A549 (cell line): ENCODE results near the gene HDX. TPM values are rescaled to one million over a fixed set of nuclear protein-coding genes. Genes with fewer than 3 reads are reported as not detected.

ENCODE experiments used
- ATAC-seq, 2 experiments: fragments of 200-7000 bp in 1 of 2; fragments of >200 bp in 1 of 2; cut with Nextera tagmentation in 1 of 2; cut with Tn5 transposase in 1 of 2; 3 replicates each; pipeline versions ENCODE4 v1.8.0 to v1.9.1; 2018 to 2020; ENCODE audit warnings: mild to moderate bottlenecking in 1 of 2, moderate library complexity in 1 of 2
- CTCF ChIA-PET: fragments of 300-600 bp; sonication (Branson Sonifier 250); formaldehyde crosslinking; extraction: SDS; loops from one replicate; lab custom pipeline; 2021; ENCODE audit warnings: antibody characterized with exemption, inconsistent platforms; lab: Yijun Ruan, JAX
- POLR2A ChIA-PET: fragments of 350-600 bp; formaldehyde crosslinking; extraction: SDS; loops from one replicate; lab custom pipeline; 2021; ENCODE audit warnings: antibody characterized with exemption, inconsistent platforms; lab: Yijun Ruan, JAX
- DNase-seq, 2 experiments: peaks; one replicate each; pipeline versions ENCODE4 v3.0.0 to v3.0.0-alpha.2; 2011 to 2016; ENCODE audit warnings: low read depth in 1 of 2, low spot score in 1 of 2
- FAIRE-seq: peaks from 2 replicates; lab custom pipeline; 2011; peaks lifted over from hg19 to GRCh38; lab: Jason Lieb, UNC
- H3K27ac ChIP-seq, 2 experiments: fragments of >200 bp; sonication (Bioruptor Twin); formaldehyde crosslinking; 3 replicates each; pipeline ENCODE4 v1.5.1; 2016 to 2017
- H3K4me1 ChIP-seq: fragments of >200 bp; sonication (Bioruptor Twin); formaldehyde crosslinking; 3 replicates; pipeline ENCODE4 v1.6.1; 2016
- H3K4me2 ChIP-seq: fragments of >200 bp; sonication (Bioruptor Twin); formaldehyde crosslinking; 3 replicates; pipeline ENCODE4 v1.6.1; 2016
- H3K4me3 ChIP-seq: fragments of >200 bp; sonication (Bioruptor Twin); formaldehyde crosslinking; 3 replicates; pipeline ENCODE4 v1.5.1; 2016
- H3K9me3 ChIP-seq: fragments of >200 bp; sonication (Bioruptor Twin); formaldehyde crosslinking; 3 replicates; pipeline ENCODE4 v1.6.1; 2016
- CBX8 ChIP-seq: fragments of 200-600 bp; sonication (generic); IDR thresholded peaks from 2 replicates; pipeline ENCODE4 v1.6.1; 2016
- CEBPB ChIP-seq, 2 experiments: fragments of >200 bp in 1 of 2; sonication (Bioruptor Twin) in 1 of 2; formaldehyde crosslinking in 1 of 2; IDR thresholded peaks; 2 replicates each; pipeline ENCODE4 v1.6.1; 2012 to 2016
- CHD2 ChIP-seq: fragments of 150-350 bp; IDR thresholded peaks from 2 replicates; pipeline ENCODE4 v1.6.1; 2014; ENCODE audit warnings: low read length; ENCODE audit not compliant: partially characterized antibody
- EHF ChIP-seq: fragments of 250-450 bp; sonication (Bioruptor Pico); IDR thresholded peaks from 2 replicates; pipeline ENCODE4 v1.5.0; 2020; ENCODE audit warnings: mild to moderate bottlenecking
- EP300 ChIP-seq, 2 experiments: fragments of >200 bp; sonication (Bioruptor Twin); formaldehyde crosslinking; IDR thresholded peaks; 2 replicates in 1 of 2; 3 replicates in 1 of 2; pipeline ENCODE4 v1.6.1; 2016 to 2017
- ESRRA ChIP-seq: fragments of 150-350 bp; IDR thresholded peaks from 2 replicates; pipeline ENCODE4 v1.6.1; 2014; ENCODE audit warnings: mild to moderate bottlenecking, low read length, borderline replicate concordance
- FOSB ChIP-seq: fragments of 250-450 bp; sonication (Bioruptor Pico); IDR thresholded peaks from 2 replicates; pipeline ENCODE4 v1.5.0; 2020; ENCODE audit warnings: mild to moderate bottlenecking, moderate library complexity
- JUN ChIP-seq, 2 experiments: fragments of >200 bp; sonication (Bioruptor Twin); formaldehyde crosslinking; IDR thresholded peaks; 2 replicates in 1 of 2; 3 replicates in 1 of 2; pipeline ENCODE4 v1.6.1; 2016 to 2017
- PHF8 ChIP-seq: fragments of 200-600 bp; sonication (generic); IDR thresholded peaks from 2 replicates; pipeline ENCODE4 v1.6.1; 2016; ENCODE audit warnings: low read depth, mild to moderate bottlenecking, antibody characterized with exemption, moderate library complexity, borderline replicate concordance
- TFCP2L1 ChIP-seq: fragments of 250-450 bp; sonication (Bioruptor Pico); IDR thresholded peaks from 2 replicates; pipeline ENCODE4 v1.5.0; 2021; ENCODE audit warnings: mild to moderate bottlenecking
- WGBS: methylation state at CpG from one replicate; pipeline ENCODE4 v1.1.6; 2017; ENCODE audit errors: missing lambda C conversion rate; 5-methylcytosine and 5-hydroxymethylcytosine counted together
- polyA plus RNA-seq, 4 experiments: library from polyadenylated mRNA; depleted of rRNA in 3 of 4; stranded (reverse); fragments of >200 nt; fragmentation: RNase III in 1 of 4; extraction: RNeasy Plus Mini Kit Qiagen cat#74134 plus additional on column Dnase treatment in 1 of 4; gene quantifications; 2 replicates in 3 of 4; 3 replicates in 1 of 4; pipeline ENCODE4 v1.2.3, GENCODE V29; 2011 to 2017
- TF ChIP-seq, protein P1 (sequence below): fragments of 200-600 bp; sonication (generic); IDR thresholded peaks from 2 replicates; pipeline ENCODE4 v1.6.1; 2016; ENCODE audit warnings: antibody characterized with exemption, mild to moderate bottlenecking, moderate library complexity
- TF ChIP-seq, protein P2 (sequence below): IDR thresholded peaks from 2 replicates; pipeline ENCODE4 v1.6.1; 2012; ENCODE audit warnings: low read depth, borderline replicate concordance

The HDX gene
- polyA plus RNA-seq, 2 of the 4 experiments (the other 2 are of a cell fraction) = 3.9 to 4.0 TPM

DNA sequence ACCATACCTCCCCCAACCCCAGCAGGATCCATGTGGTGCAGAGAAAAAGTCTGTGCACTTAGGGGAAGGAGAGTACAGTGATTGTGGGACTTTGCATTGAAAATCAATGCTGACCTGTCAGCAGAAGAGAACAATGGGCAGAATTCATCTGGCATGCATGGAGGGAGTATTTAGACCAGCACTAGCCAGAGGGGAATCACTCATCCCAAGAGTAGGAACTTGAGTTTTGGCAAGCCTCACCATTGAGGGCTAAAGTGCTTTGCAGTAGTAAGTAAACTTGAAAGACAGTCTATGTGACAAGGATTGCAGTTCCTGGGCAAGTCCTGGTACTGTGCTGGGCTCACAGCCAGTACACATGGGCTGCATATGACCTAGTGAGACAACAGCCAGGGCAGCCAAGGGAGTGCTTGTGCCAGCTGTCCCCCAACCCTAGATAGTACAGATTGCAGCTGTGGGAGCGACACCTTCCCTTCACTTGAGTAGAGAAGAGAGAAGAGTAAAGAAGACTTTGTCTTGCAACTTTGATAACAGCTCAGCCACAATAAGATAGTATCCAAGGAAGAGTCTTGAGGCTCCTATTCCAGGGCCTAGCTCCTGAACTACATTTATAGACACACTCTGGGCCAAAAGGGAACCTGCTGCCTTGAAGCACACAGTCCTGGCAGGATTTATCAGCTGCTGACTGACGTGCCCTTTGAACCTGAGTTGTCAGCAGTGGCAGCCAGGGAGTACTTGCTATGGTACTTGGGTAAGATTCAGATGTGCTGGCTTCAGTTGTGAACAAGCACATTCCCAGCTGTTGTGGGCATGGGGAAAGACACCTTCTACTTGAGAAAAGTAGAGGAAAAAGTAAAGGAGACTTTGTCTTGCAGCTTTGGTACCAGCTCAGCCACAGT, 48.7 kb downstream of the HDX start (continued):
- TF ChIP-seq ESRRA = no peak

DNA sequence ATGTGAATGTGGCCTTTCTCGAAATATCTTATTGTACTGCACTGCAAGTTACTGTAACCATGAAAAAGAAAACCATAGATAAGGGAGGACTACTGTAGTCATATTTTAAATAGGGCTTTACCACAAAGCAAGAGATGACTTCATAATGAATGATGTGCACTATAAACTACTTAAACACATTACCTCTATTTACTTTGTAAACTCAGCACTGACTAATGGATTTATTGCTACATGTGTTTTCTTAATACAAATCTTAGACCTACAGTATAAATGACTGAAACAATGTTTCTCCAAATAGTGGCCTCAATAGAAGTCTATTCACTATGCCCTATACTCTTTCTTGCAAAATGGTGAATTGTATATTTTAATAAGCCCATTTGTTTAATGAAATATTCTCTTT, 61.1 kb downstream of the HDX start:
- H3K4me2 ChIP-seq = no peak overlapping the region
- no peaks in the 10 kb centered on the region; the same call in 2 of the 3 replicates for H3K9me3 ChIP-seq
- FAIRE-seq (peak; percentile 65), DNase-seq (no peak), ATAC-seq (no peak)
- TF ChIP-seq JUN (IDR thresholded peaks at IDR 0.05) = no peak
- no peak for TF ChIP-seq FOSB (CRISPR knock-in tag)
- TF ChIP-seq, protein P1, sequence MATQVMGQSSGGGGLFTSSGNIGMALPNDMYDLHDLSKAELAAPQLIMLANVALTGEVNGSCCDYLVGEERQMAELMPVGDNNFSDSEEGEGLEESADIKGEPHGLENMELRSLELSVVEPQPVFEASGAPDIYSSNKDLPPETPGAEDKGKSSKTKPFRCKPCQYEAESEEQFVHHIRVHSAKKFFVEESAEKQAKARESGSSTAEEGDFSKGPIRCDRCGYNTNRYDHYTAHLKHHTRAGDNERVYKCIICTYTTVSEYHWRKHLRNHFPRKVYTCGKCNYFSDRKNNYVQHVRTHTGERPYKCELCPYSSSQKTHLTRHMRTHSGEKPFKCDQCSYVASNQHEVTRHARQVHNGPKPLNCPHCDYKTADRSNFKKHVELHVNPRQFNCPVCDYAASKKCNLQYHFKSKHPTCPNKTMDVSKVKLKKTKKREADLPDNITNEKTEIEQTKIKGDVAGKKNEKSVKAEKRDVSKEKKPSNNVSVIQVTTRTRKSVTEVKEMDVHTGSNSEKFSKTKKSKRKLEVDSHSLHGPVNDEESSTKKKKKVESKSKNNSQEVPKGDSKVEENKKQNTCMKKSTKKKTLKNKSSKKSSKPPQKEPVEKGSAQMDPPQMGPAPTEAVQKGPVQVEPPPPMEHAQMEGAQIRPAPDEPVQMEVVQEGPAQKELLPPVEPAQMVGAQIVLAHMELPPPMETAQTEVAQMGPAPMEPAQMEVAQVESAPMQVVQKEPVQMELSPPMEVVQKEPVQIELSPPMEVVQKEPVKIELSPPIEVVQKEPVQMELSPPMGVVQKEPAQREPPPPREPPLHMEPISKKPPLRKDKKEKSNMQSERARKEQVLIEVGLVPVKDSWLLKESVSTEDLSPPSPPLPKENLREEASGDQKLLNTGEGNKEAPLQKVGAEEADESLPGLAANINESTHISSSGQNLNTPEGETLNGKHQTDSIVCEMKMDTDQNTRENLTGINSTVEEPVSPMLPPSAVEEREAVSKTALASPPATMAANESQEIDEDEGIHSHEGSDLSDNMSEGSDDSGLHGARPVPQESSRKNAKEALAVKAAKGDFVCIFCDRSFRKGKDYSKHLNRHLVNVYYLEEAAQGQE = no peak
- TF ChIP-seq TFCP2L1 (CRISPR knock-in tag) = no peak
- no peak for TF ChIP-seq CHD2
- CTCF ChIA-PET = no interaction called here
- POLR2A ChIA-PET = no interaction called here
- no peak overlapping the region for H3K27ac ChIP-seq
- WGBS = 31% methylated on average over 1 of the region's 1 CpG
- H3K4me3 ChIP-seq = no peak overlapping the region
- H3K4me1 ChIP-seq = no peaks in the 10 kb centered on the region

DNA sequence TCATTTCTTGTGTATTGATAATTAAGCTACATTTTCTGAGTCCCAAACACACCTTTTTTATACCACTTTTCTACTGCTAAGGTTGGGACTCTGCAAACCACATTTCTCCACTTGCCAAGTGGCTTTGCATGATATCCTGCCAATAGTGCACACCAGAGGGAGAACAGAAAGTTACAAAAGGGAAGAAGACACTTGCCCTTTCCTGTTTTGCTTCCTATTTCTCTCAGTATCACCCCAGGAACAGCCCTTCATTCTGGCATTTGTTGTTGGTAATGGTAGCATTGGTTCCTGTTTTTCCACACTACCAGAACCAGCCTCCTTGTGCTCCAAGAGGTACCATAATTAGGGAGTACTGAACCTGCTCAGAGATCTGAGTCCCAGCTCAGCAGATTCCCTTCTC, 87.1 kb downstream of the HDX start:
- CTCF ChIA-PET = no interaction called here
- no peak for ATAC-seq

DNA sequence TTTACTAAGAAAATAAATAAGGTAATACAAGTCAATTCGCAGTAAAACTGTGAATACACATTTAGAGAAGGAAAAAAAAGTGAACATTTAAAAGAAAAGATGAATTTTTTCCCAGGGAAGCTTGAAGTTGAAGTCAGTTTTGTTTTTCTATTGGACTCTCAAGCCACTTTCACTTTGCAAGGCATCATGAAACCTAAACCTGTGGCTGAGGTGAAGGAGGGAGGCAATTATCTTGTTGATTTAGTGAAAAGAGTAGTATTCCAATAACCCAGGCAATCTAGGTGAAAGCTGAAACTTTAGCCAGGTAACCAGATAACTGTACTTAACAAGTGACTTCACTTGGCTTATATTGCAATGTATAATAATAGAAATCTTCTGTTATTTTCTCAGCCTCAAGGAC, 138.6 kb downstream of the HDX start:
- FAIRE-seq (no peak), DNase-seq (no peak), ATAC-seq (no peak)
- TF ChIP-seq CBX8 (no peak), PHF8 (no peak), EHF (CRISPR knock-in tag) (no peak), EP300 (IDR thresholded peaks at IDR 0.05) (no peak)
- TF ChIP-seq, protein P2, sequence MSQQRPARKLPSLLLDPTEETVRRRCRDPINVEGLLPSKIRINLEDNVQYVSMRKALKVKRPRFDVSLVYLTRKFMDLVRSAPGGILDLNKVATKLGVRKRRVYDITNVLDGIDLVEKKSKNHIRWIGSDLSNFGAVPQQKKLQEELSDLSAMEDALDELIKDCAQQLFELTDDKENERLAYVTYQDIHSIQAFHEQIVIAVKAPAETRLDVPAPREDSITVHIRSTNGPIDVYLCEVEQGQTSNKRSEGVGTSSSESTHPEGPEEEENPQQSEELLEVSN = no peak
- WGBS = 3% methylated on average over 1 of the region's 1 CpG
- H3K4me2 ChIP-seq = peak overlapping the region; percentile 40
- H3K27ac ChIP-seq = no peak overlapping the region
- no peaks in the 10 kb centered on the region for H3K9me3 ChIP-seq
- ChIA-PET CTCF (no interaction called here), POLR2A (no interaction called here)
- H3K4me1 ChIP-seq = no peaks in the 10 kb centered on the region
- no peak overlapping the region for H3K4me3 ChIP-seq

More for the DNA sequence above, 87.1 kb downstream of the HDX start:
- no peak for DNase-seq
- FAIRE-seq = no peak
- Histone ChIP-seq H3K27ac (no peak overlapping the region), H3K4me1 (no peaks in the 10 kb centered on the region), H3K4me3 (no peak overlapping the region), H3K9me3 (no peaks in the 10 kb centered on the region), H3K4me2 (no peak overlapping the region)
- TF ChIP-seq CHD2 (no peak), ESRRA (no peak)
- POLR2A ChIA-PET = no interaction called here

DNA sequence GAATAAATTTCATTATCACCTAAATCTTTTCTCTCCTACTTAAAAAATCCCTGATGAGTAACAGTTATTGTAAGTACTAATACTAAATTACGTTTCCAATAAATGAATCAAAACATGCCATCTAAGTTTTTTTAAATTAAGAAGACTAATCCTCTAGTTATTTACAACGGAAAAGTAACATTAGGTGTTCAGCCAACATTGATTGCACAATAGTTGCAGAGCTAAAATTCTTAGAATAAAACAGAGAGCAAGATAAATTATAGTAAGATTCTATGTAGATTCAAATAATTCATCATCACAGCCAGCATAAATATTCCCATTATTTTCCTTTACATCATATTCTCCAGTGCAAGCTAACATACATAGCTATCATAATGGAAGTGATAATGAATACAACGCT, 139.2 kb downstream of the HDX start:
- ChIA-PET CTCF (no interaction called here), POLR2A (no interaction called here)
- H3K9me3 ChIP-seq = no peaks in the 10 kb centered on the region
- no peak for ATAC-seq
- H3K4me1 ChIP-seq = no peaks in the 10 kb centered on the region
- no peak for FAIRE-seq
- no peak overlapping the region for H3K4me3 ChIP-seq
- DNase-seq = no peak
- TF ChIP-seq CBX8 (no peak), CEBPB (IDR thresholded peaks at IDR 0.05) (peak in 1 of 2 experiments; percentile 20; a peak in 1 of 4 replicates)
- H3K4me2 ChIP-seq = peak overlapping the region; percentile 40
- H3K27ac ChIP-seq = no peak overlapping the region
- WGBS = 9% methylated on average over 3 of the region's 3 CpGs
